Measurements from ENCODE around the gene SIGLECL1.

SIGLECL1 gene

DNA sequence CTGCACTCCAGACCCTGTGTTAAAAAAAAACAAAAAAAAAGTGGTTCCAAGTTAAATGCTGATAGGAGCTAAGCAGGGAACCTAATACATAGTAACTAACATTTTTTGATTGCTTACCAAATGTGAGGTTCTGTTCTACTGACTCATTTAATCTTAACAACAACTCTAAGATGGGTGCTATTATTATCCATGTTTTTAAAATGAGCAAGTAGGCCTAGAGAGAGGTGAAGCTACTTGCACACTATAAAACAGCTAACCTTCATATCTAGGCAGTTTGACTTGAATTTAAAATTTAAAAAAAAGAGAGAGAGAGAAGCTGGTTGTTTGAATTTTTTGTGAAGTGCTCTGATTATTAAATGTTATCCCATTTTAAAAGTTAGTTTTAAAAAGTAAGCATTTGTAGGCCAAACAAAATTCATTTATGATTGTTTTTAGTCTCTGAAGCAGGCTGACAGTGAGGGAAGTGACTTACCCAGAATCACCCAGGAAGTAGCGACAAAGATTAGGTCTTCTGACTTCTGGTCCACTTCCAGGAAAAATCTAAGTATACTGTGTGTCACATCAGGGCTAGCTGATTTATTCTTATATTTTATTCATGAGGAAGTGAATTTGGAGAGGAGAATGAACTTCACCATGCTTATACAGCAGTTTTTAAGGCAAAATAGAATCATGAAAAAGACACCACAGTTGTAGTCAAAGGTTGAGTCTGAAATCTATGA lies 2.4 kb downstream of the SIGLECL1 start:
- no peak for DNase-seq

DNA sequence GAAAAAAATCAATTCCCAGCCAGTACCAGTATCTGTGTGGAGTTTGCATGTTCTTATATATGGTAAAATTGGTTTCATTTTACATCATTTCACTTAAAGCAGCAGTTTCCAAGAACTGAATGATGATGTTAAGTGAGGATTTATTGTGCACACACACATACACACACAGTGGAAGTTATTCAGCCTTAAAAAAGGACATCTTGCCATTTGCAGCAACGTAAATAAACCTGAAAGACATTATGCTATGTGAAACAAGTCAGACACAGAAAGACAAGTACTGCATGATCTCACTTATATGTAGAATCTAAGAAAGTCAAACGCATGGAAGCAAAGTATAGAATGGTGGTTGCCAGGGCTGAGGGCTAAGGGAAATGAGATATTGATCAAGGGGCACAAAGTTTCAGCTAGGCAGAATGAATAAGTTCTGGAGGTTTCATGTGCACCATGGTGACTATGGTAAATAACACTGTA lies 5.3 kb downstream of the SIGLECL1 start:
- DNase-seq = no peak

DNA sequence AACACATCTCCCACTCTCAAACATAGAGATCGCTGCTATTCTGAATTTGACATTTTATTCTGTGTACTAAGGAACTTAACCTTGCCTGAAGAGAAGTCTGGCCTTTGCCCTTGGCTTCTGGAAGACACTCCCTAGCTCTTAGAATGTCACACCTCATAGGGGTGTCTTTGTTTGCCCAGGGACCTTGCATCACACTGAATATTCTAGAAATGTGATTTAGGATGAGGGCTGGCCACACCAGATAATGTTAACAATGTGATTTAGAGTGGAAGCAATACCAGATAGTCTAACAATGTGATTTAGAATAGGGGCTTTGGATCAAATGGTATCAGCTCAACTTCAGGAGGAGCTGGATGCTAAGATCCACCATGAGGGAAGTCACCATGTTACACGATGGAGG lies 6.6 kb downstream of the SIGLECL1 start:
- DNase-seq = no peak

DNA sequence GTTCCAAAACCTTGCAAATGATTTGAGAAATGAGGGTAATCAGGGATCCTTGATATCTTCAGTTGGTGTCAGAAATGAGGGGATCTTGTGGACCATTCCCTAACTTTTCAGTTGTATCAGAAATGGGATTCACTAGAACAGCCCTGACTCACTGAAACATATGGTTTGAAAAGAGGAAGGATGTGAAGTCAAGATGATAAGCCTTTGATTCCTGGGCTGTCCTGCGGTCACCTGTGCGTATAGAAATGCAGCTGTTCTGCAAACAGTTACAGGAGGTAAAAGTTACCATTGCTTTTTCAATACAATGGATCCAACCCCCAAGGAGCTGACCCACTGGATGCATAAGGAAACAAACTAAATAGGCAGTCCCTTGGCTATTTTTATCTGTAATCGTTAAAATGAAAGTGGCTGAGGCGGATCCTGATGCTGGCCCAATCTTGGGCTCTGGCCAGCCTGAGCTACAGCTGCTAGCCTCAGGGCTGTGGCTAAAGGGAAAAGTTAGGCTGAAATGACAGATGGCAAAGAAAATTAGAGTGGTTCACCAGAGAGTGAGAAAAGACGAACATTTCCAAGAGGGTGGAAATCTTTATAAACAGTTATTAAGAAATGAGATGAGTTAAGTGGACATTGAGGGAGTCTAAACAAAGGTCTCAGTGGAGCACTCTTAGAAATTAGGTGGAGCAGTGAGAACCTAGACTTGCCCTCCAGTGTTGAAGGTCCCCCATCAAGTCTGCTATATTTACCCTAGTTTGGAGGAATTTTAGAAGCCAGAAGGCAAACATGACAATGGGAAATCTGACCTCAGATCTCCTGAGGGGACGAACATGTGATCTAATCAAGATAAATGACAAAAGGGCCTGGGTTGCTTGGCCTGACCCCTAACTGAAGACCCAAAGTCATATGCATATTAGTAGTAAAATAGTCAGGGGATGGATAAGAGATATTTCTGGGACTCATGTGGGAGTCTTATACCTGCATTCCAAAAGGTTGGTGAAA lies 7.6 kb downstream of the SIGLECL1 start:
- DNase-seq = no peak

DNA sequence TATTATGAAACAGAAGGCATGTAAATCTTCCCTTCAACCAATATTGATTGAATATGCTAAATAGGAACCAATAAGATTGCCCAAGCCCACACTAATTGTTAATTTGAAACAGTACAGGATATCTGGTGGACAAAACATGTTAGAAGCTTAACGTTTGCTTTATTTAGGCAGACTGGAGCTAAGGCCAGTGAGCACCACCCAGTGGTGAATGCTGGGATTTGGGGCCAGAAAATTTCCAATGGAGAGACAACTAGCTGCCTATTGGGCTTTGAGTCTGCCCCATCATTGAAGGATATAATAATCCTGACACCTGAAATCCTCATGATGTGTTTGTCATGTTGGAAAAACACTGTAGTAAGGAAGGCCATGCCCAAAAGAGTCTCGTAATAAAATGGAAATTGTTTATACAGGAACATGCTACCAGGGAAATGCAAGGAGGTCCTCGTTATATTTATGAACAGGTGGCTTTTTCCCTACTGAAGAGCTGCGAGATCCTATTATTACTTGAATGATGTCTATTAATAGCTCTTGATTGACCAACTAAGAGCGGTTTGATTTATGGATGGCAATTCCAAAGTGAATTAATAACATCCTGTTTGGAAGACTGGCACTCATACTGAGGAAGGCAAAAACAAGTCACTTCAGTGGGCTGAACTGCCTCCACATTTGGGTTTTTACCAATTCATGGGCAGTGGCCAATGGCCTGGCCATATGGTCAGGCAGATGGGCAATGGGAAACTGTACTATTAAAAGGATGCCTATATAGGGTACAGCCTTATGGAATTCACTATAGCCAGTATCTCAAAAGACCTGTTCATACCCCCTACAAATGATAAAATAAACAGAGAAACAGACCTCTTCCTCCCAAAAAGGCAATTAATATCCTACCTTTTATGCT lies 8.7 kb downstream of the SIGLECL1 start:
- no peak for DNase-seq

DNA sequence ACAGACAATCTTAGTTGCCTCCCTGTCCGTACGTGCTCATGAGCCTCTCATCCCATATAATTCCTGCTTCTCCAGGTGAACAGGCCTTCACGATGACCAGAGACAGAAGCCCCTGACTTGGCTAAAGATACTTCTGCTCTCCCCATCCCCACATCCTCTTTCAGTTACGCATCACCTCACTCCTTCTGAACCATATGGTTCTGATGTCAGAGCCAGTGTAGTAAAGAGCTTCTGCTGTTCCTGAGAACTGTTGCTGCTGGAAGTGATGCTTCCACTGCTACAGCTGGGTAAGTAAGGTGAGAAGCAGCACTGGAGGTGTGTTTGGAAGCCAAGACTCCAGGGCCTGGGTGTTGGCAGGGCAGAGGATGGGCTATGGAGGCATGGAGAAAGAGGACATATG lies 12.9 kb downstream of the SIGLECL1 start:
- DNase-seq = no peak

DNA sequence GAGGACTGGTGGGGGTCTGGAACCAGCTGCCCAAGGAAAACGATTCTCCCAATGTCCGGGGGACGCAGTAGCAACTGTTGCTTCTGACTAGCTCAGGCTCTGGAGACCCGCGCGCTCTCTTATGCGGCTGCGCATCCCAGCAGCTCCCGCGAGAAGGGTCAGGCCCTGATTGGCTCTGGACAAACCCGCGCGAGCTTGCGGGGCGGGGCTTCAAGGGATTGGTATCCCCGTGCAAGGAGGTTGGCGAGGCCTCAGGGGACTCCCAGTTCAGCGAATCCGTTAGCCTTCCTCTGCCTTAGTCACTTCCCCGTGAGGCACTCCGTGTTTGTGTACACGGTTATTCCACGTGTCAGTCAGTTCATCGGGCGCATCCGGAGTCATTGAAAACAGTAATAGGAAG lies 20.2 kb downstream of the SIGLECL1 start:
- no peak for DNase-seq

DNA sequence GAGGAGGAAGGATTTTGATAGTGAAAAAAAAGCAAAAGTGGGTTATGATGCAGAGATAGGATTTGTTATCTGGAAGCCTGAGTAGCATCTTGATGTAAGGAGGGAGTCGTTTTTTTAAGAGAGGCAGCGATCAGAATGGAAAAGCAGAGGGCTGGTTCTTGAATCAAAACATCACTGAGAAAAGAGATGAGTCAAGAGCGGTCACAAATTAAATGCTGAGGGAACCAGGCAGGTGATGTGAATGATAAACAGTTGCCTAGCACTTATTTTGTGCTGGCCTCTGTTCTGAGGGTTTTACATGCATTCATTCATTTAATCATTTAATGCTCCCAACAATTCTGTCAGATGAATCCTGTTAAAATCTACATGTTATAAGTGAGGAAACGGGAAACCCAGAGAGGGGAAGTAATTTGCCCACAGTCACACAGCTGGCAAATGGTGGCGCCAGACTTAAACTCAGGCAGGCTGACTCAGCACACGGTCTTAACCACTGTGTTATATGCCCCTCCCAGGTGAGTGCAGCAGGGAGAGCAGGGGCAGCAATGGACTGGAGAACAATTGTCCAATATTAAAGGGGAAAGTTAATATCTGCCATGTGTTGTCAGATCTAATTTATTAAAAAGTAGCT lies 21.4 kb downstream of the SIGLECL1 start:
- no peak for DNase-seq

DNA sequence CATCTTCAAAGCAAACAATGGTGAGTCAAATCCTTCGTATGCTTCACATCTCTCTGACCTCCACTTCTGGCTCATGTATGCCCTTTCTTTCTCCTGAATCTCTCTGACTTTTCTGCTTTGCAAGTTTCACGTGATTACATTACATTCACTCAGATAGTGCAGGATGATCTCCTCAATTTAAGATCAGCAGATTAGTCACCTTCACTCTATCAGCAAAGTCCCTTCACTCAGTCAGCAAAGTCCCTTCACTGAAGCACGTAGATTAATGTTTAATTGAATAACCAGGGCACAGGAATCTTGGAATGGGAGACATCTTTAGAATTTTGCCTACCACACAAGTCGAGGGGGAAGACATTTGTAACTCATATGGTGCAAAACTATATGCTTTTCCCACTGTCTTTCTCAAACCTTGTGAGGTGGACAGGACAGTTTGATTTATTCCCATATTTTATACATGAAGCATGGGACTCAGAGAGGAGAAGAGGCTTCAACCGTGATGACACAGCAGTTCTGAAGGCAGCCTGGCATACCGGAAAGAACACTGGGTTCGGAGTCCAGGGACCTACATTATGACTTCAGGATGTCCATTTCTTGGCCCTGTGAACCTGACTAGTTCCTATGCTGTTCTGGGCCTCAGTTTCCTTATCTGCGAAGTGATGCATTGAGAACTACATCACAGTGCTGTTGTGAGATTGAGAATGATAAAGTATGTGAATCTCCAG lies 23.3 kb downstream of the SIGLECL1 start:
- no peak for DNase-seq

DNA sequence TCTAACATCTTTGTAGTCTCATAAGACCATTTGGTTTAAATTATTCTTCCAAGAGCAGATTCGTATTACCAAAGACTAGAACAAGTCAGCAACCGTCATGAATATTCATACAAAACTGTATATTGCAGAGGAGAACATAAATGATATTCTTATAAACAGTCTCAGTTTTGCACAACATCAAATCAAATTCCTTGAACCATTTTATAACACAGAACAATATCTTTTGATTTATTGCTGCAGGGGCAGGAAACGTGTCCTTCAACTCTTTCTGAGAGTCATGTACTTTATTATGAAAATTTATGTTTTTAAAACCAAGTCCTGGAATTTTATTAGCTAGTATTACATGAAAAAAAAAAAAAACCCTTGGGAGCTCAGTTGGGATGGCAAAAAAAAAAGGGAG lies 26.2 kb downstream of the SIGLECL1 start:
- DNase-seq = no peak

DNA sequence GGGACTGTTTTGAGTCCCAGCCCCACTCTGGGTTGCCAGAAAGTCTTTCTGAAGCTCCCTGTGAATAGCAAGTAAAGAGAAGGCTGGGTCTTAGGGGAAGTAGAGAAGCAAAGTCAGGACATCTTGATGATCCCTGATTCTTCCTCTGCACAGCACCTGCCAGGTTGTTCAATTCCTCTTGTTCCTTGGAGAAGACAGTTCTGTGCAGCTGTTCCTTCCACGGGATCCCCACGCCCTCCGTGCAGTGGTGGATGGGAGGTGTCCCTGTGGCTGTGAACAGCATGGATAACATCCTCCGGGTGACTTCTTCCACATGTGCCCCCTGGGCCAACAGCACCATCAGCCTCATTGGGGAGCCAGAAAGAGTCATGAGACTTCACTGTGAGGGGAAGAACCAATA lies 31.5 kb downstream of the SIGLECL1 start:
- no peak for DNase-seq

DNA sequence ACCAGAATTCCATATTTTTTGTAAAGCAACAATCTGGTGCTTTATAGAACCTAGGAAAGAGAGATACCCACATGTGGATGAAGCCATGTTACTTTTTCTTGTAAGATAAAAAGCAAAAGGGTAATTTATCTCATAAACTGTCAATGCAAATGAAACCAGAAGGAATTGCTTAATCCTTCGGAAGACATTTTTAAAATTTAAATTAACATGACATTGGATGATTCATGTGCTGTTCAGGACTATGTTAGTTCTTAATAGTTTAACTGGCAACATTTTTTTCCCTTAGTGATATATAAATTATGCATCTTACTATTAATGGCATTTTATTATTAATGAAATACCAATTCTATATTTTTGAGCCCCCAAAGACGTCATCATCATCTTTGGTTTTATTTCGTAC lies 34.8 kb downstream of the SIGLECL1 start:
- no peak for DNase-seq

DNA sequence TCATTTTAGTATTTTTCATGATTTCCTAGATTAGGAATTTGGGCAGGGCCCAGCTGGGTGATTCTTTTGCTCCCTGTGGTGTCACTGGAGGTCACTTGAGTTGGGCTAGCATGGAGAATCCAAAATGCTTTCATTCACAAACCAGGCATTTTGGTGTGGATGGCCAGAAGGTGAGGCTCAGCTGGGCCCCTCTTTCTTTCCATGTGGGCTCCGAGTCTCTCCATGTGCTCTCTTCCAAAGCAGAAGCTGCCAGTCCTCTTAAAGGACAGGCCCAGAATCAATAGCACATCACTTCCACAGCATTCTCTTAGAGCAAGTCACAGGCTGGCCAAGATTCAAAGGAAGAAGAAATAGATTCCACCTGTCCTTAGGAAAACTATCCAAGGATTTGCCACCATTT lies 38.8 kb downstream of the SIGLECL1 start:
- DNase-seq = no peak

DNA sequence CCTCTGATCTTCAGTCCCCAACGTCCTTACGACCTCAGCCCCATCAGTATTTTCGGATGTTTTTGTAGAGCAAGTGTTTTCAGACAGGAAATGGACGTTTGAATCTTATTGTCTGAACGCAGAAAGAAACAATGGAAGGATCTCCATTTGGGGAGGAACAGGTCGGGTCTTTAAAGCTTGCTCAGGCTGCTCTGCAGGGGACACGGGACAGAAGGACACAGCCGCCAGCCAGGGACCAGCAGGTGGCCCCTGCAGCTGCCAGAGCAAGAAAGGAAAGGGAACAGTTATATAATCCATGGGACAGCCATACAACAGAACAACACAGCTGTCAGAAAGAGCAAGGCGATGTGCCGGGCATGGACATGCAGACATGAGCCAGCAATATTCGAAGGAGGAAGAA lies 42.1 kb downstream of the SIGLECL1 start:
- no peak for DNase-seq

DNA sequence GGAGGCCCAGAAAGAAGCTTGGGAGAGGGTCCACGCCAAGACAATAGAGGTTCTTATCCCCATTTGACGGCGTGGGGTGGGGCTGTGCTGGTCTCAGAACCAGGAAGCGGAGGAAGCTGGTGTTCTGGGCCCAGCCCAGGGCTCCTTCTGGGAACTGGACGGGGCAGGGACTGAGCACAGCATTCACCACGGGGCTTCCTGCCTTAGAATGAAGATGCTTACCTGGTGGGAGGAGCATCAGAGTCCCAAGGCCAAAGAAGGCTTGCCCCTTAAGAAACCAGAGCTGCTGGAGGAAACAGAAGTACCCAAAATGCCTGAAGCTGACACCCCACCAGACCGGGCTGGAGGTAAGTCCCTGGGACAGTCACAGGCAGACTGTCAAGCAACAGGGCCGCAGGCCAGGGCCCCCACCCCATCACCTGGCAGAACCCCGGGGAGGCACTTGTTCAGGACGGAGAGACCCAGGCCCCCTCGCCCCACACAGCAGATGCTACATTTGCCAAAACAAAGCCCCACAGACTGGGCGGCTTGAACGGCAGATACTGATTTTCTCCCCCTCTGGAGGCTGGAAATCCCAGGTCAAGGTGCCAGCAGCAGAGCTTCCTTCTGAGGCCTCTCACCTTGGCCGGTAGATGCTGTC lies 42.8 kb downstream of the SIGLECL1 start:
- no peak for DNase-seq

DNA sequence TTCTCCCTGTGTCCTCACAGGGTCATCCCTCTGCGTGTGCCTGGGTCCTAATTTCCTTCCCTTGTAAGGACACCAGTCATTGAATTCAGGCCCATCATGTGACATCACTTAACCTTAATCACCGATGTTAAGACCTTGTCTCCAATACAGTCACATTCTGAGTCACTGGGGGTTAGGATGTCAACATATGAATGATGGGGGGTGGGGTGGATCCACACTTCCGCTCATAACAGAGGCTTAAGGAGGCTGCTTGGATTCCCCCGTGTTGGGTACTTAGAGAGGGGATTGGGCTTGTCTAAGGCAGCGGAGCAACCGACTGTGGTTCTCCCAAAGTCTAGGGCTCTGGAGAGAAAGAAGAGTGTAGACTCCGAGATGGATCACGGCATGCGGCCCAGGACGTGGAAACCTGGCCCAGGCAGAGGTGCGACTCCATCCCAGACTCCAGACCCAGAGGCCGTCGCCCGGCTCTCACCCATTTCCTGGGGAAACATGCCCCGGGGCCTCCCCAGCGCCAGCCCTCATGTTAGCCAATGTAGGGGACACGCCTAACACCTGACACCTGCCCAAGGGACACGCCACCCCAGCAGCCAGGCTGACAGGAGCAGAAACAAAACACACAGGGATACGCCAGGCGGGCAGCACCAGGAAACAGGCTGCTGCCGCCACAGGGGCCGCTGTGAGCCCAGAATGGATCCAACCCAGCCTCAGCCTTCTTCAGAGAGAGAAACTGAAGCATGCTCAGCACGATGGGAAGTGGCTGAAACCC lies 43.5 kb downstream of the SIGLECL1 start:
- no peak for DNase-seq

DNA sequence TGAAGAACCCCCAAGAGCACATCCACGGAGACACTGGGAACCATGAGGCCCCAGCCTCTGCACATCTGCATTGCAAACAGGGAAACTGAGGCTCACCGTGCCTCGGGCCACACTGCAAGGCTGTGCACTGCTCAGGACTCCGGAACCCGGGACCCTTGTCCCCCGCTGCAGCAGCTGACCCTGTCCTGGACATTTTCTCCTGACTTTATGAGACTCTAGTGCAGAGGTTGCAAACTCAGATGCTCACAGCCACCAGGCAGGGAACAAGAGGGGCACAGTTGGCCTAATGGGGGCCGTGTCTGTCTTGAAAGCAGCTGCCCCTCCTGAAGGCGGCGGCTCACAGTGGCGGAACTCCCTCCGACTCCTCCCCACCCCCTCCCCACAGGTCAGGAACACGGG lies 44.1 kb downstream of the SIGLECL1 start:
- DNase-seq = no peak

DNA sequence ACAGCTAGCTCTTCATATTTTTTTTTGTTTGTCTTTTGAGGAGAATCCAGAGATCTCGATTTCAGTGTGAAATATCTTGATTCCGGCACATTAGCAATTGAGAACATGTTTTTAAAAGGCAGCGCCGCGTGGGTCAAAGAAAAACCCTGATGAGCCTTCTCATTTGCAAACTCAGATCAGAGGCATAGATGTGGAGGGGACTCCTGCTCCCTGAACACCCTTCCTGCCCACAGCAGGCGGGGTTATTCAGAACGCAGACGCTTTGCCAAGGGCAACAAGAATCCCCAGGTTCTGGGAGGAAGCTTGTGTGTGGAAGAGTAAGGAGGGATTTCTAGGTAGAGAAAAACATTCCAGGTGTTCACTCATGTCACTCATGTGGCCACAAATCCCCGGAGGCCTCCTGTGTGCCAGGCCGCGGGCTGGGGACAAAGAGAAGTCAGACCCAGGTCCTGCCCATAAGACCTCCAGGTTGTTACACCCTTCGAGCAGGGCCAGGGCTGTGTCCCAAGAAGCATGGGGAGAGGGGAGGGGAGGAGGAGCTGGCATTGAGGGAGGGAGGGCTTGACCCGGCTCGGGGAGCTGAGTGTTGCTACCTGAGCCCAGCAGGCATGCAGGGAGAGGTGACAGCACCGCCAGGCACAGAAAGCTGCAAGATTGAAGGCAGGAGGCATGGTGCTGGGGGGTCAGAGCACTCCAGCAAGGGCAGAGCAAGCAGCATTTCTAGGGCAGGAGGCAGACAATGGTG lies 44.7 kb downstream of the SIGLECL1 start:
- DNase-seq = no peak

DNA sequence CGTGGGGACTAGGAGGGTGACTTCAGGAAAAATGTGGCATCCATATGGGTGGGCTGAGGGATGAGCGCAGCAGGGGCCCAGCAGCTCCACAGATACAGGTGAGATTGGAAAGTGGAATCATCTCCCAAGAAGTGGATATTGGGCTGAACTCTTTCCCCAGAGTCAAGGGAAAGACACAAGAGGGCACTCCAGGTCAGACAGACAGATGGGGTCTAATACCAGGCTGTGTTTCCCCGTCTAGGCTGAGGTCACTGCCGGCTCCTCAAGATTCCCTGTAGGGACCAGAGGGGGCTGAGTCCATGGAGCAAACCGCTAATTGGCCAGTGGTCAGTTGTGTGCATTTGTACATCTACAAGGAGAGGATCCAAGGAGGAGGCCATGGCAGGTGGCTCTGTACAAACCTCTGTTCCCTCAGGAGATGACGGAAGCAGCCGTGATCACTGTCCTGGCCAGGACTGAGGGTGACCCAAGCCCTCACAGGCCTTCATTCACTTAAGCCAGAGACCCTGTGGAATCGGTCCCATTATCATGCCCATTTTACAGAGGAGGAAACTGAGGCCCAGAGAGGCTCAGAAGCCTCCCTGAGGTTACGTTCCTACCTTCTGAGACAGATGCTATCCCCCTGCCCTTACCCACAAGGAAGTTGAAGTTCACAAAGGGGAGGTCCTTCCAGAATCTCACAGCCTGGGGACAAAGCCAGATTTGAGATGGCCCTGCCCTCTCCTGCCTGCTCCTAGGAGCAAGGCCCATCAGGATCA lies 45.6 kb downstream of the SIGLECL1 start:
- DNase-seq = no peak
